ENCODE data around the gene STK11.

Gene STK11

GRCh38 chr19:1251330-1252220 is 46.0 kb downstream of the STK11 start:
- peak; percentile 73 for DNase-seq

GRCh38 chr19:1252221-1252820 is 46.7 kb downstream of the STK11 start:
- peak overlapping the region; percentile 99 for H3K18ac ChIP-seq (ENCODE audit: low read length)
- no peaks in the 10 kb centered on the region for H3K27me3 ChIP-seq (ENCODE audit: insufficient read depth, low read length, poor library complexity)
- H3K36me3 ChIP-seq (ENCODE audit: control insufficient read depth, insufficient read depth, low read length) = peaks cover 22% of the 10 kb centered on the region
- peaks cover 15% of the 10 kb centered on the region for H3K79me1 ChIP-seq (ENCODE audit: low read length)
- DNase-seq = peak; percentile 72
- peak overlapping the region; percentile 97 for H3K56ac ChIP-seq (ENCODE audit: low read length)
- no peak overlapping the region for H3K23ac ChIP-seq (ENCODE audit: low read length)
- peak overlapping the region; percentile 59 for H3K4me2 ChIP-seq (ENCODE audit: low read length)
- H3K79me2 ChIP-seq (ENCODE audit: control insufficient read depth, insufficient read depth, low read length) = peaks cover 63% of the 10 kb centered on the region
- H3K27ac ChIP-seq (ENCODE audit: low read depth, low read length) = peak overlapping the region; percentile 94
- peak overlapping the region; percentile 96 for H3K9ac ChIP-seq (ENCODE audit: low read length)
- H3K4ac ChIP-seq (ENCODE audit: low read depth, low read length) = peak overlapping the region; percentile 100
- H3K4me1 ChIP-seq (ENCODE audit: control insufficient read depth, low read depth, low read length) = no peaks in the 10 kb centered on the region
- no peak overlapping the region for H2BK5ac ChIP-seq (ENCODE audit: low read length)
- H2AK5ac ChIP-seq (ENCODE audit: low read length) = no peak overlapping the region
- no CpG with 5 or more reads among the region's 30 CpGs for WGBS (ENCODE audit: extremely low coverage, insufficient coverage, low lambda C conversion rate)
- no peak overlapping the region for H2BK15ac ChIP-seq (replicated peaks; ENCODE audit: low read depth)
- peak overlapping the region; percentile 28 for H4K8ac ChIP-seq (ENCODE audit: low read depth, low read length)
- peak overlapping the region; percentile 2 for H2BK120ac ChIP-seq (ENCODE audit: low read depth, low read length)
- H4K5ac ChIP-seq (ENCODE audit: low read length) = no peak overlapping the region
- no peak overlapping the region for H3K4me3 ChIP-seq (ENCODE audit: low read length)

More at GRCh38 chr19:1251330-1252220, 46.0 kb downstream of the STK11 start:
- no CpG with 5 or more reads among the region's 41 CpGs for WGBS (ENCODE audit: extremely low coverage, insufficient coverage, low lambda C conversion rate)
- Histone ChIP-seq H3K56ac (ENCODE audit: low read length) (peak overlapping the region; percentile 97), H3K18ac (ENCODE audit: low read length) (peak overlapping the region; percentile 99), H2AK5ac (ENCODE audit: low read length) (peak overlapping the region; percentile 54), H3K79me1 (ENCODE audit: low read length) (peaks cover 15% of the 10 kb centered on the region), H2BK120ac (ENCODE audit: low read depth, low read length) (peak overlapping the region; percentile 90), H4K8ac (ENCODE audit: low read depth, low read length) (peak overlapping the region; percentile 77), H3K4me1 (ENCODE audit: control insufficient read depth, low read depth, low read length) (no peaks in the 10 kb centered on the region), H3K27me3 (ENCODE audit: insufficient read depth, low read length, poor library complexity) (no peaks in the 10 kb centered on the region), H2BK5ac (ENCODE audit: low read length) (peak overlapping the region; percentile 75), H3K27ac (ENCODE audit: low read depth, low read length) (peak overlapping the region; percentile 91), H2BK15ac (replicated peaks; ENCODE audit: low read depth) (no peak overlapping the region), H3K4me2 (ENCODE audit: low read length) (peak overlapping the region; percentile 94), H3K4me3 (ENCODE audit: low read length) (peak overlapping the region; percentile 77), H3K23ac (ENCODE audit: low read length) (peak overlapping the region; percentile 97), H4K5ac (ENCODE audit: low read length) (no peak overlapping the region), H3K36me3 (ENCODE audit: control insufficient read depth, insufficient read depth, low read length) (peaks cover 20% of the 10 kb centered on the region), H3K79me2 (ENCODE audit: control insufficient read depth, insufficient read depth, low read length) (peaks cover 61% of the 10 kb centered on the region), H3K4ac (ENCODE audit: low read depth, low read length) (peak overlapping the region; percentile 100), H3K9ac (ENCODE audit: low read length) (peak overlapping the region; percentile 96)

GRCh38 chr19:1252821-1253513 is 47.4 kb downstream of the STK11 start:
- Histone ChIP-seq H2AK5ac (ENCODE audit: low read length) (no peak overlapping the region), H3K56ac (ENCODE audit: low read length) (peak overlapping the region; percentile 97), H2BK5ac (ENCODE audit: low read length) (no peak overlapping the region), H3K79me2 (ENCODE audit: control insufficient read depth, insufficient read depth, low read length) (peaks cover 63% of the 10 kb centered on the region), H3K79me1 (ENCODE audit: low read length) (peaks cover 15% of the 10 kb centered on the region), H3K23ac (ENCODE audit: low read length) (peak overlapping the region; percentile 24), H4K5ac (ENCODE audit: low read length) (no peak overlapping the region), H4K8ac (ENCODE audit: low read depth, low read length) (peak overlapping the region; percentile 28), H3K27me3 (ENCODE audit: insufficient read depth, low read length, poor library complexity) (no peaks in the 10 kb centered on the region), H3K9ac (ENCODE audit: low read length) (peak overlapping the region; percentile 96), H3K36me3 (ENCODE audit: control insufficient read depth, insufficient read depth, low read length) (peaks cover 22% of the 10 kb centered on the region), H3K4me3 (ENCODE audit: low read length) (no peak overlapping the region), H3K4me2 (ENCODE audit: low read length) (no peak overlapping the region), H2BK120ac (ENCODE audit: low read depth, low read length) (peak overlapping the region; percentile 2), H3K4ac (ENCODE audit: low read depth, low read length) (peak overlapping the region; percentile 46), H3K18ac (ENCODE audit: low read length) (peak overlapping the region; percentile 89), H3K27ac (ENCODE audit: low read depth, low read length) (peak overlapping the region; percentile 94), H2BK15ac (replicated peaks; ENCODE audit: low read depth) (no peak overlapping the region), H3K4me1 (ENCODE audit: control insufficient read depth, low read depth, low read length) (no peaks in the 10 kb centered on the region)
- peak; percentile 65 for DNase-seq
- no CpG with 5 or more reads among the region's 26 CpGs for WGBS (ENCODE audit: extremely low coverage, insufficient coverage, low lambda C conversion rate)

GRCh38 chr19:1253514-1254080 is 48.0 kb downstream of the STK11 start:
- Histone ChIP-seq H3K36me3 (ENCODE audit: control insufficient read depth, insufficient read depth, low read length) (peaks cover 22% of the 10 kb centered on the region), H4K5ac (ENCODE audit: low read length) (no peak overlapping the region), H3K79me2 (ENCODE audit: control insufficient read depth, insufficient read depth, low read length) (peaks cover 63% of the 10 kb centered on the region), H3K18ac (ENCODE audit: low read length) (no peak overlapping the region), H2BK5ac (ENCODE audit: low read length) (no peak overlapping the region), H2BK120ac (ENCODE audit: low read depth, low read length) (no peak overlapping the region), H4K8ac (ENCODE audit: low read depth, low read length) (no peak overlapping the region), H3K4ac (ENCODE audit: low read depth, low read length) (no peak overlapping the region), H3K23ac (ENCODE audit: low read length) (peak overlapping the region; percentile 24), H2BK15ac (replicated peaks; ENCODE audit: low read depth) (no peak overlapping the region), H3K56ac (ENCODE audit: low read length) (peak overlapping the region; percentile 37), H3K9ac (ENCODE audit: low read length) (peak overlapping the region; percentile 20), H2AK5ac (ENCODE audit: low read length) (no peak overlapping the region), H3K27me3 (ENCODE audit: insufficient read depth, low read length, poor library complexity) (no peaks in the 10 kb centered on the region), H3K4me2 (ENCODE audit: low read length) (no peak overlapping the region), H3K27ac (ENCODE audit: low read depth, low read length) (peak overlapping the region; percentile 94), H3K4me1 (ENCODE audit: control insufficient read depth, low read depth, low read length) (no peaks in the 10 kb centered on the region), H3K4me3 (ENCODE audit: low read length) (no peak overlapping the region), H3K79me1 (ENCODE audit: low read length) (peaks cover 15% of the 10 kb centered on the region)
- DNase-seq = no peak
- no CpG with 5 or more reads among the region's 23 CpGs for WGBS (ENCODE audit: extremely low coverage, insufficient coverage, low lambda C conversion rate)

- no CpG with 5 or more reads among the region's 37 CpGs for WGBS (ENCODE audit: extremely low coverage, insufficient coverage, low lambda C conversion rate)
- H3K4me2 ChIP-seq (ENCODE audit: low read length) = no peak overlapping the region
- peak overlapping the region; percentile 22 for H3K56ac ChIP-seq (ENCODE audit: low read length)
- peaks cover 22% of the 10 kb centered on the region for H3K36me3 ChIP-seq (ENCODE audit: control insufficient read depth, insufficient read depth, low read length)
- no peak overlapping the region for H3K18ac ChIP-seq (ENCODE audit: low read length)
- H3K9ac ChIP-seq (ENCODE audit: low read length) = no peak overlapping the region
- peaks cover 63% of the 10 kb centered on the region for H3K79me2 ChIP-seq (ENCODE audit: control insufficient read depth, insufficient read depth, low read length)
- H3K79me1 ChIP-seq (ENCODE audit: low read length) = peaks cover 15% of the 10 kb centered on the region
- no peak overlapping the region for H3K23ac ChIP-seq (ENCODE audit: low read length)
- H2AK5ac ChIP-seq (ENCODE audit: low read length) = no peak overlapping the region
- H2BK5ac ChIP-seq (ENCODE audit: low read length) = no peak overlapping the region
- no peaks in the 10 kb centered on the region for H3K4me1 ChIP-seq (ENCODE audit: control insufficient read depth, low read depth, low read length)
- no peak for DNase-seq
- H3K27me3 ChIP-seq (ENCODE audit: insufficient read depth, low read length, poor library complexity) = no peaks in the 10 kb centered on the region
- H3K4me3 ChIP-seq (ENCODE audit: low read length) = no peak overlapping the region
- H2BK15ac ChIP-seq (replicated peaks; ENCODE audit: low read depth) = no peak overlapping the region
- H3K27ac ChIP-seq (ENCODE audit: low read depth, low read length) = no peak overlapping the region
- H4K5ac ChIP-seq (ENCODE audit: low read length) = no peak overlapping the region
- H4K8ac ChIP-seq (ENCODE audit: low read depth, low read length) = no peak overlapping the region
- H2BK120ac ChIP-seq (ENCODE audit: low read depth, low read length) = no peak overlapping the region
- H3K4ac ChIP-seq (ENCODE audit: low read depth, low read length) = no peak overlapping the region
Measured at GRCh38 chr19:1254081-1254527, 48.5 kb downstream of the STK11 start.

All from mesendoderm (in vitro differentiated cells).